ENCODE measurements around the gene TMEM106A.
"Not testable (repeated sequence)": the region's sequence is repeated elsewhere in the genome, so short reads cannot be mapped to it uniquely, and the experiment has no call there.

The TMEM106A gene

DNA sequence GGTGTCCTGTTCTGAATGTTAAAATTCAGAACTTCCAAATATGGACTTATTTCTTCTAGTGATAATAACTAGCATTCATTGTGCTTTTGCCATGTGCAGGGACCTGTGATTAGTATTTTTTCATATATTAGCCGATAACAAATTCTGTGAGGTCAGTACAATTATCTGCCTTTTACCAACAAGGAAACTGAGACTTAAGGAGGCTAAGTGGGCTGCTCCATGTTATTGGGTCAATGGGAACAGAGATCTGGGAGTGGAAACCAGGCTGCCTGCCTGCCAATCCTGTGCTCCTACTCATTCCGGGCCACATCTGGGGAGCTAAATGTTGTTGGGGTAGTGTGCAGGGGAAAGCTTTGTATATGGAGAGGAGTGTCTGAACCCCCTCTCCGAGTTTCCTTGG is 3.7 kb downstream of the TMEM106A start:
- no peak for DNase-seq (ENCODE audit: low spot score)

DNA sequence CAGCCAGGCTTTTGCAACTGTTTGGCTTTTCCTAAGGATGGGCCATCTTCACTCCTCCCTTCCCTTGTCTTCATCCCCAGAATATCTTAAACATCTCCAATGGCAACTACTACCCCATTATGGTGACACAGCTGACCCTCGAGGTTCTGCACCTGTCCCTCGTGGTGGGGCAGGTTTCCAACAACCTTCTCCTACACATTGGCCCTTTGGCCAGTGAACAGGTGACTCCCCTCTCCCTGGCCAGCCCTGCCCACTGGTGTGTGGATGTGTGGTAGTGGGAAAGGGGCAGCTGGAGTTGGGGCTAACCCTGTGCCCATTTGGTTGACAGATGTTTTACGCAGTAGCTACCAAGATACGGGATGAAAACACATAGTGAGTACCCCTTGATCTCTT is 4.7 kb downstream of the TMEM106A start:
- no peak for DNase-seq (ENCODE audit: low spot score)

DNA sequence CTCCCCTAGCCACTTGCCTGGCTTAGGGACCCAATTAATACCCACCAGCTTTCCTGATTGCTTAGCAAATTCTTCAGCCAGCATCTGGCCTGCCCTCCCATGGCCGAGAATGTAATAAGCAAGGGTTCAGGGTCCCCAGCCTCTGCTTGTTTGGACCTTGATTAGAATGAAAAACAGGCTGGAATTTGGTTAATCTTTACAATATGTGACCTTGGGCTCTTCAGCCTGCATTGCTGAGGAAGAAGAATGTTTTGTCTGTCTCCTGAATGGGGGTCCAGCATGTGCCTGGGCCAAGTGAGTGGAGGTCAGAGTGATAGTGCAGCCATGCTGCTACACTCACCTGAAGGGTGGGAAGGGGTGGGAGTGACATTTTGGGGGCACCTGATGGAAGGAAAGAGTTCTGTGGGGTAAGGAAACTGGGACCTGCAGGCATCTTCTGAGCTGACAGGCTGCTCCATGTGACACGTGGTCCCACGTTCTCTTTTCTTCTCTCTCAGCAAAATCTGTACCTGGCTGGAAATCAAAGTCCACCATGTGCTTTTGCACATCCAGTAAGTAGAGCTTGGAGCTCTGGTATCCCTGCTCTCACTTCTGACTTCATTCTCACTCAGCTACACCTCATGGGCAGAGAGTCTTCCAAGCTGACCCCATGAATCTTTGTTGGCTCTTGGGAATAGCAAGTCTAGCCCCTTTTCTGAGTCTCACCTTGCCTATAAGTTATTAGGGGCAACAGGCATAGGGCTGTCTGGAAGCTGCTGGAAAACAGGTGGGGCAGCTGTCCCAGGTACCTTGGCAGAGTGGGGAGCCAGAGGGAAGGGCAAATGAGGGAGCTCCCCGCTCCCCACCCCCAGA is 5.3 kb downstream of the TMEM106A start:
- no peak for DNase-seq (ENCODE audit: low spot score)

DNA sequence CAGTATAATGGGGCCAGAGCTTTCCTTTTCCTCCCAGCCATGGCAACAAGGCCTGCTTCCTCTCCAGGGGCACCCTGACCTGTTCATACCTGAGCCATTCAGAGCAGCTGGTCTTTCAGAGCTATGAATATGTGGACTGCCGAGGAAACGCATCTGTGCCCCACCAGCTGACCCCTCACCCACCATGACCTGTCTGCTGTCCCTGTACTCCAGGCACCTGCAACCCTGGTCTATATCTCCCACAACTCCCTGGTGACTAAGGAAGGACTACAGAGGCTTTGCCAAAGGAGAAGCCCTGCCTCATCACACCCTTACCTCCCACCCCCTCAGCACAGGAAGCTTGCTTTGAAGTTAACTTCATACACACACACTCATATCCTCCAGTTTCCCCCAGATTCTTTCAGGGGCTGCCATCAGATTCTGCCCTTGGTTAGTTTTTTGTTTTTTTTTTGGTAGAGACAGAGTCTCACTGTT is 6.0 kb downstream of the TMEM106A start:
- no peak for DNase-seq (ENCODE audit: low spot score)

DNA sequence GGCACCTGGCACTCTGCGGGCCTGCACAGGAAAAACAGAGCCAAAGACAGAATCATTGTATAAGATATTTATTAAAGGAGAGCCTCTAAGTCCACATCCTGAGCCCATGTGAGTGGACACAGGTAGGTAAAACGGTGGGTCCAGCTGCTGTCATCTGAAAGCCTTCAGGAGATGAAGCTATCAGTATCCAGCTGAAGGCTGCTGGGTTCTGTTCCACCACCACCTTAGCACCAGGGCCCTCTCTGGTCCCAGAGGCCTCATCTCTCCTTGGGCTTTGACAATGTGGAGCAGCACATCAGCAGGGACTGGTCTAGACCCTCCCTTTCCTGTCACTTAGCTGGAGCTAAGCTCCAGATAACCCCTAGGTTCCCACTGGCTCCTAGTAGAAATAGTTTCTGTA is 7.3 kb downstream of the TMEM106A start:
- DNase-seq (ENCODE audit: low spot score) = no peak

DNA sequence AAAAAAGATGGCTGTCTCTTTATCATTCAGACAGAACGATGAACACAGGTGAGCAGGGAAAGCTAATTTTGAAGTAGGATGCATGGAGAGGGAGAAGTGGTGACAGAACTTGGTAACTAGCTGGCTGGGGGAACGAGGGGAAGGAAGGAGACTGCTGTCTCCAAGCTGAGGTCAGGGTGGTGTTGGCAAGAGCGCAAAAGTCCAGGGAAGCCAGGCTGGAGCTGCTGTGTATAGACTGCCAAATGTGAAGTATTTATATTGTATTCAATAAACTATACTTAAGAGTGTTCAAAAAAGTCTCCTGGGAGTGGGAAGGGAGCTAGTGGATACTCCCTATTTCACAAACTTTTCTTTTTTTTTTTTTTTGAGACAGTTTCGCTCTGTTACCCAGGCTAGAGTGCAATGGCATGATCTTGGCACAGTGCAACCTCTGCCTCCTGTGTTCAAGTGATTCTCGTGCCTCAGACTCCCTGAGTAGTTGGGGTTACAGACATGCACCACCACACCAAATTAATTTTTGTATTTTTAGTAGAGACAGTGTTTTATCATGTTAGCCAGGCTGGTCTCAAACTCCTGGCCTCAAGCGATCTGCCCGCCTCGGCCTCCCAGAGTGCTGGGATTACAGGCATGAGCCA is 8.2 kb downstream of the TMEM106A start:
- no peak for DNase-seq (ENCODE audit: low spot score)

DNA sequence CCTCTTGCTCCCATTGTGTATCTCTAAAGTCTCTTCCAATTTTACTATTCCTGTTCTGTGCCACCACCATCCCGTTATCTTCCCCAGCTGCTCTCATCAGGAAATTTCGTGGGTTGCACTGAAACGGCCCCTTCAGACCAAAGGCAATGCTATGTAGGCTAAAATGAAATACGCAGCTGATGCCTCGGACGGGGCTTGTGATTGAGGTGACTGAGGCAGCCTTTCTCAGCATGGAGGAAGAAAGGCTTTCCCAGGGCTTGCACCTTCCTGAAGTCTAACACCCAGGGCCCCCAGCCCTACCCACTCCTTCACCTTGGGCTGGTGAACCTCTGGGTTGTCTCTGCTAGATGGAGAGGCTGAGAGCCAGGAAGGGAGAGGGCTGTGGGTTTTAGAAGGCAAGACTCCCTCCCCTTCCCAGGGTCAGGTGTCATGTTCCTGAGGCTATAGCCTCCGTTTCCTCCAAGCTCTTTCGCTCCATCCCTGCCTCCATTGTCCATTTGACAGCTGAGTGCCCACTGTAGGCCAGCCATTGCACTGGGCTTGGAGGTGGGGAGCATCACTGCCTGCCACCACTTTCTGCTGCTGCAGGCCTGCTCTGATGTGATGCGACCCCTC is 8.9 kb downstream of the TMEM106A start:
- DNase-seq (ENCODE audit: low spot score) = no peak

DNA sequence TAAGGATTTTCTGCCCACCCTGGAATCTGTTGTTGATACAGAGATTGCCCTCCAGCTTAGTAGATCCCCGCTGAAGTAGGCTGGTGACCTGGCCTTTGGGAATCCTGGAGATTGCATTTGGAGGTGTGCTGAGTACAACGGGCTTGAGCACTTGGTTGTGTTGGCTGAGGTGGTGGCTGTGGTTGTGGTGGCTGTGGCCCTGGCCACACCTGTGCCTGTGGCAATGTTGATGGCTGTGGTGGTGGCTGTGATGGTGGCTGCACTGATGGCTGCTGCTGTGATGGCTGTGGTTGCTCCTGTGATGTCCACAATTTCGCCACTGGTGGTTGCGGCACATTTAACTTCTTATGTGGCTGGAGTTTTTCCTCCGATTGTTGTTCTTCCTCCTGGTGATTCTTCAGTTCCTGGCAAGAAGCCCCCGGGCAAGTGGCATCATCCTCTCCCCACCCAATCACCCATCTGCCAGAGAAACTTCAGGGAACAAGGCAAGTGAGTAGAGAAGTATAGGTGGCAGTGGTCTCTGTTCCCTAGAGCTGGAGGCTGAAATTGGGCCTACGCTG is 12.6 kb downstream of the TMEM106A start:
- no peak for DNase-seq (ENCODE audit: low spot score)

DNA sequence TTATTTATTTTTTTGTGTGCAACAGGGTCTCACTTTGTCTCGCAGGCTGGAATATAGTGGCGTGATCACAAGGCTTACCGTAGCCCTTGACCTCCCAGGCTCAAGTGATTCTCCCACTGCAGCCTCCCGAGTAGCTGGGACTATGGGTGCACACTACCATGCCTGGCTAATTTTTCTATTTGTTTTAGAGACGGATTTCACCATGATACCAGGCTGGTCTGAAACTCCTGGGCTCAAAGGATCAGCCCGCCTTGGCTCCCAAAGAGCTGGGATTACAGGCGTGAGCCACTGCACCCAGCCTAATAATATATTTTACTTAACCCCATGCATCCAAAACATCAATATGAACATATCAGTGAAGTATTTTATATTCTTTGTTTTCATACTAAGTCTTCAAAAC is 14.7 kb downstream of the TMEM106A start:
- no peak for DNase-seq (ENCODE audit: low spot score)

DNA sequence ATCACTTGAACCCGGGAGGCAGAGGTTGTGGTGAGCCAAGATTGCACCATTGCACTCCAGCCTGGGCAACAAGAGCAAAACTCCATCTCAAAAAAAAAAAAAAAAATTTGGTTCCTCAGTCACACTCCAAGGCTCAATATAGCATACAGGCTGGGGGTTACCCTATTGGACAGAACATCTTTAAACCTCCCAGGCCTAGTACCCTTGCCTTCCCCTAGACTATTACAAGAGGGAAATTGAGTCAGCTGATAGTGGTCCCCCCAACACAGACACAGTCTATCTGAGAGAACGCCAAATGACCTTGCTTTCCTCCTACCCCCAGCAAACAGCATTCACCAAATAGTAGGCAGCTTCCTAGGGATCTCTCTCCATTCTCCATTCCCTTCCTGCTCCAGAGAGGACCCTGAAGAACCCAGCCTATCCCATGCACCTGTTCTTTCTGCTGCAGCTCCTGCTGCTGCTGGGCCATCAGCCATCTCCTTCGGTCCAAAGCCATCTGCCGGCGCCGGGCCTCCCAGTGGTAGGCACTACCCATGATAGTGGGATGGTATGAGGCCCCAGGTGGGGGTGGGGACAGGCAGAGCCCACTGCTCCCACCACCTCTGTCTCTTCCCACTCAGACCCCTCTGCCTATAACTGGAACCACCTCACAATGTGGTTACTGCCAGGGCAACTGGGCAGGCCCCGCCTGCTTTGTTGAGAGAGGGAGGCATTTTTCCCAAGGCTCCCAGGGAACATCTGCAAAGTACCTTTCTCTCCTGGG is 16.5 kb downstream of the TMEM106A start, which contains the start of gene CCDC200:
Gene CCDC200, minus strand, starts transcription at position 604 of the 763 bp plus-strand sequence. Its CDS starts 69 bp downstream, at position 535.
- not testable (repeated sequence) for DNase-seq (ENCODE audit: low spot score)

DNA sequence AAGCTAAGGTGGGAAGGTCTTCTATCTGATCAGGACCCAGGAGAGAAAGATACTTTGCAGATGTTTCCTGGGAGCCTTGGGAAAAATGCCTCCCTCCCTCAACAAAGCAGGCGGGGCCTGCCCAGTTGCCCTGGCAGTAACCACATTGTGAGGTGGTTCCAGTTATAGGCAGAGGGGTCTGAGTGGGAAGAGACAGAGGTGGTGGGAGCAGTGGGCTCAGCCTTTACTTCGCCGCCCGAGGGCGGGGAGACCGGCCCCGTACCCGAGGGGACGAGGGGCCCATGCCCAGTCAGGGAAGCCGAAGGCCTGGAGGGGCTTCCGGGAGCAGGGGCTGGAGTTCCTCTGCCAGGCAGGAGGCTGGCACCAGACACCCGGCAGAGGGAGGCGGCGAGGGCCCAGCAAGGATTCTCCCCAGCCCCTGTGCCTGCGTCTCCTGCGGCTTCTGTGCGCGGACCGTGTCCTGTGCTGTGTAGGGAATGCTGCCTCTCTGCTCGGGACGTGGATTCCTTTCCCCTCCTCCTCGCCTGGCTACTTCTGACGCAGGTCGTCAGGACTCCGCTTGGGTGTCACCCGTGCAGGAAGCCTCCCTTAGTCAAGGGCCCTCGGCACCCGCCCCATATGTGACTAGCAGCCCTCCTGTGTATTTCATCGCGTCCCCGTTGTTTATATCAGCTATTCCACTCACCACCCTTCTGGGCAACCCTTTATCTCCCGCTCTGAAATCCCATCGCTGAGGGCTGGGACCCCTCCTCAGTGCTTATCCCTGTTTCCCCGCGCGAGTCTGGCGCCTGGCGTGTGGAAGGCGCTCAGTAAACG is 19.7 kb downstream of the TMEM106A start:
- not testable (repeated sequence) for DNase-seq (ENCODE audit: low spot score)

DNA sequence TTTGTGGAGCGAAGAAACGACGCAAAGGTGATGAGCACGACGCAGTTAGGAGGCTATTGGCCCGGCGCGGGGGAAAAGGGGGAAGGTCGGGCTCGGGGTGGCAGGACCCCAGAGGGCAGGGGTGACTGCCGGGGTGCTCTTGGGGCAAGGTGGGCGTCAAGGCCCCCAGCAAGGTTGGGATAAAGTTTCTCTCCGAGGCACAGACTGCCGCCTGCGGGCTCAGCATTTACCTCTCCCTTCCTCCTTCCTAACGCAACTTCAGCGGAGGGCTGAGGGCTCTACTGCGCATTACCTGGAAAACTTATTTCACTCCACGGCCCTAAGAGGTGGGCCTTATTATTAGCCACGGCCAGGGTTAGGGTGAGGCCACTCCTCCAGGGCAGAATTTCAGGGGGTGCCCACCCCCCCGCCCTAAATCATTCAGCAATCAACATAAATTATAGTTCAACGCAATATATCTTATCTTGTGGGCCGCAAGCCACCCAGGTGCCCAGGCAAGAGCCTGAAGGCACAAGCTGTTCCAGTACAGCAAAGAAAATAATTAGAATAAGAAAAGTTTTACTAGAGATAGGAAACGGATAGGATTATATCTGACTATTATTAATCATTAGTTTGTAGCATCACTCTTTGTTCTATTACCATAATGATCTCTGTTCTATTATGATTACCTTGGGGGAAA is 20.5 kb downstream of the TMEM106A start:
- DNase-seq (ENCODE audit: low spot score) = not testable (repeated sequence)

DNA sequence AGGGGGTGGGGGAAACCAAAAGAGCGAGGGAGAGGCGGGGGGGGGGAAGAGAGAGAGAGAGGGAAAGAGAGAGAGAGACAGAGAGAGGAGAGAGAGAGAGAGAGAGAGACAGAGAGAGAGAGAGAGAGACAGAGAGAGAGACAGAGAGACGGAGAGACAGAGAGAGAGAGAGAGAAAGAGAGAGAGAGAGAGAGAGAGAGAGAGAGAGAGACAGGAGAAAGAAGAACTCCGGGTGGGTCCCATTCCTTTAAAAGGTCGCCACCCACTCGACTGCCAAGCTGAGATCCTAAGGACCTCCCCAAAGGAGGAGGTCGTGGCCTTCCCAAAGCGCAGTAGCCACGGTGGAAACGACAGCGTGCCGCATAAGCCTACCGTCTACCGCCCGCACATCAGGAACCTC is 21.6 kb downstream of the TMEM106A start:
- not testable (repeated sequence) for DNase-seq (ENCODE audit: low spot score)

DNA sequence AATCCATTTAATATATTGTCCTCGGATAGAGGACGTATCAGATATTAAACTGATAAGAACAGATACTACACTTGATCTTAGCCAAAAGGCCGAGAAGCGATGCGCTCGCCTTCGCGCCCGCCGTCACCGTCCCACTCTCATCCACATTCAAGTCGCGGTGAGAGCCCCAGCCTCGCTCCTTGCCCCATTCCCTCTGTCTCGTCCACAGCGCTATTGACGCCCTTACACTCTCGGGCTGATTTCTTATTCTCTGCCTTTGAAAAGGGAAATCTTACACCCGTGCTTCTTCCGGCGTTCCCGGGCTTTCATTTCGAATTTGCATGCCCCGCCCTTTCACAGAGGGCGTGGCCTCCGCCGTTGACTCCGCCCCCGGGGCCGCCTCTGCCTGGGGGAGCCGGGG is 22.2 kb downstream of the TMEM106A start, which contains the start of gene RNU2-1:
Gene RNU2-1, minus strand, starts transcription at position 101 of the 400 bp plus-strand sequence.
- not testable (repeated sequence) for DNase-seq (ENCODE audit: low spot score)

DNA sequence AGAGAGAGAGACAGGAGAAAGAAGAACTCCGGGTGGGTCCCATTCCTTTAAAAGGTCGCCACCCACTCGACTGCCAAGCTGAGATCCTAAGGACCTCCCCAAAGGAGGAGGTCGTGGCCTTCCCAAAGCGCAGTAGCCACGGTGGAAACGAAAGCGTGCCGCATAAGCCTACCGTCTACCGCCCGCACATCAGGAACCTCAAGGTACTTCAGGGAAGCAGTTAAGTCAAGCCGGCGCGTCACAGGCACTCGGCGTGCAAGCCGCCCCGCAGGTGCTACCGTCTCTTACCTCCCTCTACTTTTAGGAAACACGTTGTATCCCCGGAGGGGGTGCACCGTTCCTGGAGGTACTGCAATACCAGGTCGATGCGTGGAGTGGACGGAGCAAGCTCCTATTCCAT is 27.9 kb downstream of the TMEM106A start:
- not testable (repeated sequence) for DNase-seq (ENCODE audit: low spot score)

DNA sequence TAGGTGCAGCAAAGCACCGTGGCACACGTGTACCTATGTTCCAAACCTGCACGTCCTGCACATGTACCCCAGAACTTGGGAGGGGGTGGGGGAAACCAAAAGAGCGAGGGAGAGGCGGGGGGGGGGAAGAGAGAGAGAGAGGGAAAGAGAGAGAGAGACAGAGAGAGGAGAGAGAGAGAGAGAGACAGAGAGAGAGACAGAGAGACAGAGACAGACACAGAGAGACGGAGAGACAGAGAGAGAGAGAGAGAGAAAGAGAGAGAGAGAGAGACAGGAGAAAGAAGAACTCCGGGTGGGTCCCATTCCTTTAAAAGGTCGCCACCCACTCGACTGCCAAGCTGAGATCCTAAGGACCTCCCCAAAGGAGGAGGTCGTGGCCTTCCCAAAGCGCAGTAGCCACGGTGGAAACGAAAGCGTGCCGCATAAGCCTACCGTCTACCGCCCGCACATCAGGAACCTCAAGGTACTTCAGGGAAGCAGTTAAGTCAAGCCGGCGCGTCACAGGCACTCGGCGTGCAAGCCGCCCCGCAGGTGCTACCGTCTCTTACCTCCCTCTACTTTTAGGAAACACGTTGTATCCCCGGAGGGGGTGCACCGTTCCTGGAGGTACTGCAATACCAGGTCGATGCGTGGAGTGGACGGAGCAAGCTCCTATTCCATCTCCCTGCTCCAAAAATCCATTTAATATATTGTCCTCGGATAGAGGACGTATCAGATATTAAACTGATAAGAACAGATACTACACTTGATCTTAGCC is 29.1 kb downstream of the TMEM106A start:
- not testable (repeated sequence) for DNase-seq (ENCODE audit: low spot score)

DNA sequence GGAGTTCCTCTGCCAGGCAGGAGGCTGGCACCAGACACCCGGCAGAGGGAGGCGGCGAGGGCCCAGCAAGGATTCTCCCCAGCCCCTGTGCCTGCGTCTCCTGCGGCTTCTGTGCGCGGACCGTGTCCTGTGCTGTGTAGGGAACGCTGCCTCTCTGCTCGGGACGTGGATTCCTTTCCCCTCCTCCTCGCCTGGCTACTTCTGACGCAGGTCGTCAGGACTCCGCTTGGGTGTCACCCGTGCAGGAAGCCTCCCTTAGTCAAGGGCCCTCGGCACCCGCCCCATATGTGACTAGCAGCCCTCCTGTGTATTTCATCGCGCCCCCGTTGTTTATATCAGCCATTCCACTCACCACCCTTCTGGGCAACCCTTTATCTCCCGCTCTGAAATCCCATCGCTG is 34.8 kb downstream of the TMEM106A start:
- not testable (repeated sequence) for DNase-seq (ENCODE audit: low spot score)

Data from COLO829 (cell line).